GM18519 (cell line): Measurements from ENCODE around the gene EEFSEC.

Experiments
- ATAC-seq: cut with Tn5 transposase; IDR thresholded peaks from one replicate; pipeline ENCODE4 v1.9.1; 2021; ENCODE audit warnings: mild to moderate bottlenecking, moderate library complexity; ENCODE audit not compliant: unreplicated experiment, low FRiP score

EEFSEC gene

DNA sequence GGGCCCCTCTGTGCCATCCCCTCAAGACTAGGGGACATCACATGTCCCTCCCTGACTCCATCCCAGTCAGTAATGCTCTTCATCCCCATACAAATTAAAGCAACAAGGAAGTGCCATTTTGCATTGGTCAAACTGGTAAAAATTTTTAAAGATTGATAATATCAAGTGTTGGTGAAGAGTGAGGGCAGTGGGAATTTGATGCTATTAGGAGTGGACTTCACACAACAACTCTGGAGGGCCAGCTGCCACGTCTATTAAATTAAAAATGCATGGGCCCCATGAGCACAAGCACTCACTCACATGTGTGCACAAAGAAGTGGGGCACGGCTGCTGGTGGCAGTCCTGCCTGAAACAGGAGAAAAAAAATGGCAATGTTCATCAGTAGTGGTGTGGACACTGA lies 265.6 kb downstream of the EEFSEC start:
- ATAC-seq, result no peak

DNA sequence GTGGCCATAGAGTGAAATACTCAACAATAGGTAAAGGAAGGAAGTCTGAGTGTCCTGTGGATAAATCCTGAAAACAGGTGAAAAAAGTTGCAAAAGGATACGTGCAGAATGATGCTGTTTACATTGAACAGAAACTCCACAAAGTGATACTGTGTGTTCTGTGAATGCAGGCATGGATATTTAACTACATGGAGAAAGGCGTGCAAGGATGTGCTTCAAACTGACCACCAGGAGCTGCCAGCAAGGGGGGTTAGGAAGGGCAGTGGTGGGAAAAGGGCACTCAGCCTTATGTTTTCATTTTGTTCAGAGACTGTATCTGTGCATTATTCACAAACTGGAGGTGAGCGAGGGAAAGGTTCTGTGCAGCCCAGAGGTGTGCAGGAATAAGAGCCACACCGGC lies 266.0 kb downstream of the EEFSEC start:
- no peak for ATAC-seq

DNA sequence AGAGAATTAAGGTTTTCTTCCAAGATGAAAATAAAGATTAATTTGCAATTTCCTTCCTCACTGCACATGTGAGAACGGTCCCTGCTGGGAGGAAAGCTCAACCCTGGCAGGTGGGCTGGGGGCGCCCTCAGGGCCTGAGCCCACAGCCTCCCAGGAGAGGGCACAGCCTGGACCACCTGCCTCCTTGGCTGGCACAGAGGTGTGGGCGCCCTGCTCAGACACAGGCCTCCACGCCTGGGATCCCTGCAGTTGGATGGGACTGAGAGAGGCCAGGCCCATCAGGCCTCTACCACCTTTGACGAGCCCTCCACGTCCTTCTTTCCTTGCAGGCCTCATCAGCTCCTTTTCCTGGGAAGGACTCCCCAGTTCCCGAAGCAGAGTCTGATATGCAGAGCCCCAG lies 267.0 kb downstream of the EEFSEC start:
- no peak for ATAC-seq

- ATAC-seq, result no peak
Measured at GRCh38 chr3:128420720-128421438, 267.6 kb downstream of the EEFSEC start.

DNA sequence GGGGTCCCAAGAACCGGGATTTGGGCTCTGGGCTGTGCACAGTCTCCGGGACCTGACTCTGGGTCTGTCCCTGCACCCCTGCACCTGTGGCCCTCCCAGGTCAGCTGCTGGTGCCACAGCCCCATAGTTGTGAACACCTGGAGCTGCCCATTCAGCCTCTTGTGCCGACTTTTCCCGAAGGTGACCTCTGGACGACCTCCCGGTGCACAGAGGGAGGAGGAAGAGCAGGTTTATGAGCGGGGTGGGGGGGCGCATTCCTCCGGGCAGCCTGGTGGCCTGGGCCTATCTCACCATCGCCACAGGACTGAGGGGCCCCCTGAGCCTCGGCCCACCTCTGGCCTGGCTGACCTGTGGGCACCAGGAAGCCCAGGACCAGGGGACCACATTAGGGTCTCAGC lies 268.2 kb downstream of the EEFSEC start:
- no peak for ATAC-seq

- no peak for ATAC-seq
Measured at GRCh38 chr3:128421966-128422365, 268.7 kb downstream of the EEFSEC start.

DNA sequence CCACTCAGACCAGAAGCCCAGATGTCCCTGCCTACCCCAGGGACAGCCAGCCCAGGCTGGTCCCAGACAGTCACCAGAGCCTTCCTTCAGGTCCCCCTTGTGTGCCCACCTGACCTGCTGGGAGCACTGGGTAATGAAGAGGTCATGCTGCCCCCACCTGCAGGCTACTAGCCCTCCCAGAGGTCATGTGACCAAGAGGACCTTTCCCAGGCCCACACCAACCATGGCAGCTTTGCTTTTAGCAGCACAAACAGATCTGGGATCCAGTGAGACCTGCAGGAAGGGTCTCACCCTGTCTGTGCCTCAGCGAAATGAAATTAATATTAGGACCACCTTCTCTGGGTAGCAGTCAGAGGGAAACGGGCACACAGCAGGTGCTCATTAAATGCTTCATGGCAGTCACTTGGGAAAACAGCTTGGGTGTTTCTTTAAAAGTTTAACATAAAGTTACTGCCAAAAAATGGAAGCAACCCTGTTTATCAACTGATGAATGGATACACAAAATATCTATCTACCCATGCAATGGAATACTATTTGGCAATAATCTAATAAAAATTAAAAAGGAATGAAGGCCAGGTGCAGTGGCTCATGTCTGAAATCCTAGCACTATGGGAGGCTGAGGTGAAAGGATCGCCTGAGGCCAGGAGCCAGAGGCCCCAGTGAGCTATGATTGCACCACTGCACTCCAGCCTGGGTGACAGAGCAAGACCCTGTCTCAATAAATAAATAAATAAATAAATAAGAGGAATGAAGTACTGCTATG lies 269.7 kb downstream of the EEFSEC start:
- ATAC-seq, result no peak

GRCh38 chr3:128423525-128424147 lies 270.4 kb downstream of the EEFSEC start:
- ATAC-seq, result no peak

DNA sequence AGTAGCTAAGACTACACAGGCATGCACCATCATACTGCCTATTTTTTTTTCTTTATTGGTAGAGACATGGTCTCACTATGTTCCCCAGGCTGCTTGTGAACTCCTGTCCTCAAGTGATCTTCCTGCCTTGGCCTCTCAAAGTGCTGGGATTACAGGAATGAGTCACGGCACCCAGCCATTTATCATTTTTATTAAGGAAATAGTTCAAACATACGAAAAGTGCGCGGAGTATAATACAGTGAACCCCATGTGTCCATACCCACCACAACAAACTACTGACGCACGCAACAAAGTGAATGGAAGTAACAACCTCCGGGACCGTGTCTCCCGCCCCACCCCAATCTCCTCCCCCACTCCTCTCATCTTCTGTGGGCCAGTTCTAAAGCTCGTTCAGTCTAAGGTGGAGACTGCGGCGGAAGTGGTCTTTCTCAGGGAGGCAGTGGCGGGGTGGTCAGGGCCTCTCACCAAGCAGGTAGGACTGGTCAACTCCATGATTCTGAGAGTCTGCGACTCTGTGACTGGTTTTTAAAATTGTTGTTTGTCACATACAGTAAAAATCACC lies 271.3 kb downstream of the EEFSEC start:
- ATAC-seq, result no peak

GRCh38 chr3:128425142-128425845 lies 272.0 kb downstream of the EEFSEC start:
- no peak for ATAC-seq

DNA sequence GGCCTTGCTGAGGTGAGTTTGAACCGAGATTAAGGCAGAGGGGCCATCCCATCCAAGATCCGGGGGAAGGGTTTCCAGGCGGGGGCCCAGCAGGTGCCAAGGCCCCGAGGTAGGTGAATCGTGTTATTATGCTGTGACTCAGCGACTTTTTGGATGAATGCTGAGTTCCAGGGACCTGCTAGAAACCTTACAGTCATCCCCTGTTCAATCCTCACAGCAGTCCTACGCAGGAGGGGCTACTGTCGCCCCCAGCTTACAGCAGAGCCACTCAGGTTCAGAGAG lies 272.5 kb downstream of the EEFSEC start:
- ATAC-seq, result no peak

DNA sequence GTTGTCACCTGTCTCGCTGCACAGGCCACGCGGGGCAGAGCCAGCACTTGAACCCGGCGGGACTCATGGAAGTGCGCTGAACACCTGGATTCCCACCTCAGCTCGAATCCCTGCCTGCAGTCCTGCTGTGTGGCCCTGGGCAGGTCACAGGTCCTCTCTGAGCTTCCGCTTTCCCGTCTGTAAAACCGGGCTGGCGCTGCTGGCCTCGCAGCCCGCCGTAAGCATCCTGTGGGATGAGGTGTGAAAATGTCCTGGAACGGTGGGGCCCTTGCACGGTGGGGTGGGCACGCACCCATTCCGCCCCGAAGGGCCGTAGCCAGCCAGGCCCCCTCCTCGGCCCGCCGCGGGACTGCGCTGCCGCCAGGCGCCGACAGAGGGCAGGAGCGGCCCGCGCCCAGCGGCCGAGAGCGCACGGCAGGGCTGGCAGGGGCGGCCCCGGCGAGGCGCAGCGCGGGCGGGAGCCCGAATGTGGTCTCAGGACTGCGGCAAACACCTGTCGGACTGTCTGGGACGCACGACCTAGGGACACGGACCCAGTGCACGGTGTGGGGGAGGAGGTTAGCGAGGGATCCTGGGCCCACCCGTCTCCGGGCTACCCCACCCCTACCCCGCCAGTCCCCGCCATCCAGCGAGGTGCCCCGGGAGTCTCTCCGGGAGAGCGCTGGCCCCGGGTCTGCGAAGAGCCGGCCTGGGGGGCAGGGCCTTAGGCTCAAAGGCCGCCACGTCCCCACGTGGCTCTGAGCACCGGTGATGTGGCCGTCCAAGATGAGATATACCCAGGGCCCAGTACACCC lies 273.0 kb downstream of the EEFSEC start:
- no peak for ATAC-seq

DNA sequence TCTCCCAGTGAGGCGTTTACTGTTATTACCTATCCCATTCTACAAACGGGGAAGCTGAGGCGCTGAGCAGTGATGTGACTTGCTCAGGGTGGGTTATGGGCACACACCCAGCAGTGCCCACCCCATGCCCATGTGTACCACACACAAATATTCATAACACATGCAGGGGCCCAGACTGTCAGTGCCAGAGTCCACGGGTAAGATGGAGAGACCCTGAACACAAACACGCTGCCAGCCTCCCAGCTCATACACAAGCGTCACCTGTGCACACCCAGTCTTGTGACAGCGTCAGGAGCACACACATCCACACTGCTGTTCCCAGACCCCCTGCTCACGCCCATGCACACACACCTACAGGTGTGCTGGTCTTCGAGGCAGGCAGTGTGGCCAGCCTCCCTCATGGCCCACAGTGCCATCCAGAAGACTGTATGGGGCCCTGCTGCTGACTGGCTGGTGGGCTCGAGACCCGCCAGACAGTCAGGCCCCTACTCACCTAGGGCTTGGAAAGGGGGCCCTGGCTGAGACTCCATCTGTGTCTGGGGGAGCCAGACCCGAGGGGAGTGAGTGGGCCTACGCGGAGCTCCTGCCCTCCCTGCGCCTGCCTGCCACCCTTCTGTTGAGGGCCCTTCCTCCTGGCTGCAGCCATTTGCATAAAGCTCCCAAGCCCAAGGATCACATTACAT lies 274.0 kb downstream of the EEFSEC start:
- no peak for ATAC-seq

GRCh38 chr3:128427872-128428822 lies 274.9 kb downstream of the EEFSEC start:
- no peak for ATAC-seq

- ATAC-seq, result no peak
Measured at GRCh38 chr3:128429275-128429674, 276.0 kb downstream of the EEFSEC start.

- no peak for ATAC-seq
Measured at GRCh38 chr3:128429751-128430150, 276.5 kb downstream of the EEFSEC start.

DNA sequence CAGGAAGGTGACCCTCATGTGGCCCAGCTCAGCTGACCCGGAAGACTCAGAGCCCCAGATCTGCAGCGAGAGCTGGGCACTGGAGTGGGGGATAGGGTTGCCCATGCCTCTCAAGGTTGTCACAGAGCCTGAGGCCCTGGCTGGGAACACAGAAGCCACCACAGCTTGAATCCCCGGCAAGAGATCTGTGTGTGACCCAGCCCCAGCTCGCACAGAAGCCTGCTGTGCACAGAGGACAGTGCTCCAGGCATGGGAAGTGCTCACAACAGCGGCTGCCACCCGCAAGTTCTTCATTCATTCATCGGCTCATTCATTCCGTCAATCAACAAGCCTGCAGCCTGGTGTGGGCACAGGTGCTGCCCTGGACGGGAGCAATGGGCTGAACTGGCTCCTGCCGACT lies 277.0 kb downstream of the EEFSEC start:
- ATAC-seq, result no peak

- ATAC-seq, result no peak
Measured at GRCh38 chr3:128430731-128431130, 277.4 kb downstream of the EEFSEC start.
